Uterus (tissue), 2 donors: ENCODE data around the gene GIMAP4.

Source experiments
- POLR2A ChIP-seq, 2 donors: fragments of 450-650 bp; IDR thresholded peaks; one replicate each; pipeline ENCODE4 v1.6.1; 2016; ENCODE audit warnings: antibody characterized with exemption in 2 of 2, mild to moderate bottlenecking in 1 of 2, moderate library complexity in 1 of 2
- TF ChIP-seq, protein P1 (sequence below), 4 experiments: fragments of 200-600 bp in 2 of 4; fragments of 450-650 bp in 2 of 4; sonication (generic) in 2 of 4; IDR thresholded peaks; one replicate each; pipeline ENCODE4 v1.5.1; 2016 to 2019; ENCODE audit warnings: antibody characterized with exemption in 4 of 4, mild to moderate bottlenecking in 2 of 4, moderate library complexity in 1 of 4

DNA sequence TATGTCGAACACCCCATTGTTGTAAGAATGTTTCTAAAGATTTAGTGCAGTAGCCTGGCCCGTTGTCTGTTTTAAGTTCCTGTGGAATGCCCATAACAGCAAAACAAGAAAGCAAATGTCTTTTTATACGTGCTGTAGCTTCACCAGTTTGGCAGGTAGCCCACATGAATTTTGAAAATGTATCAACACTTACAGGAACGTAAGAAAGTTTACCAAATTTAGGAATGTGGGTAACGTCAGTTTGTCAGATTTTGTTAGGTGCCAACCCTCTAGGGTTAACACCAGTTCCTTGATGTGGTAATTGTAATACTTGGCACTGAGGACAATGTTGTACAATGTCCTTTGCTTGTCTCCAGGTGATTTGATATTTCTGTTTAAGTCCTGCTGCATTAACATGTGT lies 3.2 kb upstream of the GIMAP4 start:
- TF ChIP-seq, protein P1, sequence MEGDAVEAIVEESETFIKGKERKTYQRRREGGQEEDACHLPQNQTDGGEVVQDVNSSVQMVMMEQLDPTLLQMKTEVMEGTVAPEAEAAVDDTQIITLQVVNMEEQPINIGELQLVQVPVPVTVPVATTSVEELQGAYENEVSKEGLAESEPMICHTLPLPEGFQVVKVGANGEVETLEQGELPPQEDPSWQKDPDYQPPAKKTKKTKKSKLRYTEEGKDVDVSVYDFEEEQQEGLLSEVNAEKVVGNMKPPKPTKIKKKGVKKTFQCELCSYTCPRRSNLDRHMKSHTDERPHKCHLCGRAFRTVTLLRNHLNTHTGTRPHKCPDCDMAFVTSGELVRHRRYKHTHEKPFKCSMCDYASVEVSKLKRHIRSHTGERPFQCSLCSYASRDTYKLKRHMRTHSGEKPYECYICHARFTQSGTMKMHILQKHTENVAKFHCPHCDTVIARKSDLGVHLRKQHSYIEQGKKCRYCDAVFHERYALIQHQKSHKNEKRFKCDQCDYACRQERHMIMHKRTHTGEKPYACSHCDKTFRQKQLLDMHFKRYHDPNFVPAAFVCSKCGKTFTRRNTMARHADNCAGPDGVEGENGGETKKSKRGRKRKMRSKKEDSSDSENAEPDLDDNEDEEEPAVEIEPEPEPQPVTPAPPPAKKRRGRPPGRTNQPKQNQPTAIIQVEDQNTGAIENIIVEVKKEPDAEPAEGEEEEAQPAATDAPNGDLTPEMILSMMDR (IDR thresholded peaks at IDR 0.05) = no peak
- TF ChIP-seq POLR2A (IDR thresholded peaks at IDR 0.05) = no peak
